Mucosa of descending colon (tissue), 3 donors: ENCODE measurements around the gene LAPTM4A. TPM values are rescaled to one million over a fixed set of nuclear protein-coding genes. Genes with fewer than 3 reads are reported as not detected.
A peak's percentile ranks its signal among the peaks of the same experiment; 100 is the strongest.

ENCODE experiments used
- ATAC-seq: fragments of 200-7000 bp; cut with Tn5 transposase; one replicate; pipeline ENCODE4 v1.9.1; 2020; ENCODE audit warnings: mild to moderate bottlenecking, moderate library complexity
- DNase-seq, 3 donors: peaks; one replicate each; pipeline ENCODE4 v3.0.0-alpha.2; 2020
- H3K36me3 ChIP-seq: fragments of 200-600 bp; one replicate; pipeline ENCODE4 v1.8.0; 2021; ENCODE audit warnings: low read depth, mild to moderate bottlenecking
- H3K4me1 ChIP-seq: fragments of 200-600 bp; one replicate; pipeline ENCODE4 v1.8.0; 2021; ENCODE audit warnings: low read depth, mild to moderate bottlenecking
- H3K4me3 ChIP-seq: fragments of 200-600 bp; one replicate; pipeline ENCODE4 v1.8.0; 2021; ENCODE audit warnings: mild to moderate bottlenecking
- H3K9me3 ChIP-seq: fragments of 200-600 bp; one replicate; pipeline ENCODE4 v1.8.0; 2021; ENCODE audit warnings: mild to moderate bottlenecking
- intact Hi-C, 2 donors: fragments of 100-400 bp; cut with DNase I in 1 of 2; cut with micrococcal nuclease in 1 of 2; formaldehyde crosslinking; loops; one replicate each; pipeline versions ENCODE4 v1.11.0 to v1.11.1; 2022; cut with DNase I, micrococcal nuclease
- total RNA-seq, 3 donors: library from RNA; stranded (reverse); fragmentation: NEBNext Ultra II Directional in 2 of 3; extraction: Animal tissue kit (Norgen Biotek cat#: 25700) in 2 of 3; gene quantifications; one replicate each; pipeline versions ENCODE4 v1.2.1 to v1.2.4, GENCODE V29; 2021 to 2023
- TF ChIP-seq, protein P1 (sequence below): fragments of 200-600 bp; IDR thresholded peaks from one replicate; pipeline ENCODE4 v1.8.0; 2022; ENCODE audit warnings: antibody characterized with exemption, mild to moderate bottlenecking
- donor health status: DM: no; HTN: no; CAD: no; lungs with moderate emphysema.
- donor health status: DM: no; HTN: no; CAD: no.
- donor health status: DM: no; HTN: yes; CAD: no.

The LAPTM4A gene
- total RNA-seq, 3 donors from 2014 or later = 160 to 210 (median 181) TPM

DNA sequence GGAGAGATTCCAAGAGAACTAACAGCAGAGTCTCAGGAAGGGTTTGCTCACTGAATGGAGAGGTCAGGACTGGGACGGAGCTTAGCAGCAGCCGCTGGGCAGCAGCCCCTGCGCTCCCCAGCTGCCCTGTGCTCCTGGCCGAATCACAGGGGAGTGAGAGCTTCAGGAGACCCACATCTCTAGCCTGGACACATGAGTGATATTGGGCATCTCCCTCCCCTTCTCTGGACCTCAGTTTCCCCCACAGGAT, 39.5 kb downstream of the LAPTM4A start:
- no peak overlapping the region for H3K4me3 ChIP-seq
- no peaks in the 10 kb centered on the region for H3K36me3 ChIP-seq
- ATAC-seq (peak; percentile 7), DNase-seq (no peak)
- peaks cover 9% of the 10 kb centered on the region for H3K4me1 ChIP-seq
- intact Hi-C loops = loop anchor here in 1 of 2 donors (5.0 kb wide), 2 partner anchors 95 to 360 kb away; no protein-coding TSS in a partner anchor
- TF ChIP-seq, protein P1, sequence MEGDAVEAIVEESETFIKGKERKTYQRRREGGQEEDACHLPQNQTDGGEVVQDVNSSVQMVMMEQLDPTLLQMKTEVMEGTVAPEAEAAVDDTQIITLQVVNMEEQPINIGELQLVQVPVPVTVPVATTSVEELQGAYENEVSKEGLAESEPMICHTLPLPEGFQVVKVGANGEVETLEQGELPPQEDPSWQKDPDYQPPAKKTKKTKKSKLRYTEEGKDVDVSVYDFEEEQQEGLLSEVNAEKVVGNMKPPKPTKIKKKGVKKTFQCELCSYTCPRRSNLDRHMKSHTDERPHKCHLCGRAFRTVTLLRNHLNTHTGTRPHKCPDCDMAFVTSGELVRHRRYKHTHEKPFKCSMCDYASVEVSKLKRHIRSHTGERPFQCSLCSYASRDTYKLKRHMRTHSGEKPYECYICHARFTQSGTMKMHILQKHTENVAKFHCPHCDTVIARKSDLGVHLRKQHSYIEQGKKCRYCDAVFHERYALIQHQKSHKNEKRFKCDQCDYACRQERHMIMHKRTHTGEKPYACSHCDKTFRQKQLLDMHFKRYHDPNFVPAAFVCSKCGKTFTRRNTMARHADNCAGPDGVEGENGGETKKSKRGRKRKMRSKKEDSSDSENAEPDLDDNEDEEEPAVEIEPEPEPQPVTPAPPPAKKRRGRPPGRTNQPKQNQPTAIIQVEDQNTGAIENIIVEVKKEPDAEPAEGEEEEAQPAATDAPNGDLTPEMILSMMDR = no peak
- H3K9me3 ChIP-seq = no peaks in the 10 kb centered on the region

GRCh38 chr2:20011276-20012031, 40.0 kb downstream of the LAPTM4A start:
- H3K4me3 ChIP-seq = no peak overlapping the region
- DNase-seq (no peak), ATAC-seq (no peak)
- H3K4me1 ChIP-seq = peaks cover 9% of the 10 kb centered on the region
- H3K36me3 ChIP-seq = no peaks in the 10 kb centered on the region
- TF ChIP-seq, protein P1 = no peak
- H3K9me3 ChIP-seq = no peaks in the 10 kb centered on the region
- intact Hi-C loops = loop anchor here in 1 of 2 donors (5.0 kb wide), 2 partner anchors 96 to 361 kb away; no protein-coding TSS in a partner anchor

DNA sequence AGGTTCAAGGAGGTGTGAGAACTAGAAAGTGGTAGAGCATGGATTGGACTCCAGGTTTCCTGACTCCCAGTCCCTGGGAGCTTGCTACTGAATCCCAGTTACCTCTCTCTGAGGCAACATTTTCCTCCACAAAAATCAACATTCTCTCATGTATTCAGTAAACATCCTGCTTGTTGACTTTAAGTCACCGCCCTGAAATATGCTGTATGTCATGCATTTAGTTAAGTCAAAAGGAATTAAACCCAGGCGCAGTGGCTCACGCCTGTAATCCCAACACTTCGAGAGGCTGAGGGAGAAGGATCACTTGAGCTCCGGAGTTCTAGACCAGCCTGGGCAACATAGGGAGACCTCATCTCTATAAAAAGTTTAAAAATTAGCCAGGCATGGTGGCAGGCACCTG, 42.7 kb downstream of the LAPTM4A start:
- Histone ChIP-seq H3K36me3 (no peaks in the 10 kb centered on the region), H3K9me3 (no peaks in the 10 kb centered on the region), H3K4me1 (peaks cover 9% of the 10 kb centered on the region), H3K4me3 (no peak overlapping the region)
- DNase-seq (peak in 1 of 3 donors; percentile 6), ATAC-seq (peak; percentile 19)
- TF ChIP-seq, protein P1 = no peak
- intact Hi-C loops = no loop called here

- ATAC-seq = no peak
- Histone ChIP-seq H3K36me3 (no peaks in the 10 kb centered on the region), H3K9me3 (no peaks in the 10 kb centered on the region), H3K4me3 (no peak overlapping the region), H3K4me1 (no peaks in the 10 kb centered on the region)
- TF ChIP-seq, protein P1 = no peak
- intact Hi-C loops = no loop called here
- no peak for DNase-seq
Observed at GRCh38 chr2:20005891-20006470, 45.4 kb downstream of the LAPTM4A start.

- intact Hi-C loops = no loop called here
- ATAC-seq (no peak), DNase-seq (no peak)
- H3K9me3 ChIP-seq = no peaks in the 10 kb centered on the region
- H3K36me3 ChIP-seq = no peaks in the 10 kb centered on the region
- no peaks in the 10 kb centered on the region for H3K4me1 ChIP-seq
- TF ChIP-seq, protein P1 = no peak
- H3K4me3 ChIP-seq = no peak overlapping the region
Observed at GRCh38 chr2:20005067-20005627, 46.3 kb downstream of the LAPTM4A start.
